ENCODE results near the gene GABBR2. TPM values are rescaled to one million over a fixed set of nuclear protein-coding genes. Genes with fewer than 3 reads are reported as not detected.

Gene GABBR2
- total and polyA plus RNA-seq, 2 of the 8 experiments (the other 6 are each of a cell fraction or from before 2014, with no cell fraction given): 0.50 to 1.2 TPM

GRCh38 chr9:98602839-98603500, 105.8 kb downstream of the GABBR2 start:
- Histone ChIP-seq H3K4me1 (replicated peaks in 1 of 4; ENCODE audit: control insufficient read depth in 3 of 4, insufficient read depth in 4 of 4, low read length in 3 of 4) (no peaks in the 10 kb centered on the region; a peak in 2 of 7 replicates), H3K23ac (ENCODE audit: insufficient read length) (no peak overlapping the region), H3K18ac (ENCODE audit: extremely low read depth, low read length) (no peak overlapping the region), H3K79me1 (ENCODE audit: low read depth, low read length) (no peaks in the 10 kb centered on the region), H2BK20ac (ENCODE audit: low read length) (no peak overlapping the region), H3K14ac (ENCODE audit: insufficient read length) (no peak overlapping the region), H3K9me3 (ENCODE audit: insufficient read depth in 2 of 2, low read depth in 1 of 2, low read length in 1 of 2) (no peaks in the 10 kb centered on the region), H2BK5ac (ENCODE audit: low read depth, low read length) (no peak overlapping the region), H2AFZ (ENCODE audit: low read length) (no peak overlapping the region), H3K4ac (replicated peaks; ENCODE audit: insufficient read length, low read depth, low read length) (no peak overlapping the region), H4K5ac (ENCODE audit: insufficient read length, low read depth, low read length) (no peak overlapping the region), H3K4me3 (ENCODE audit: extremely low read depth in 1 of 4, insufficient read depth in 2 of 4, low read depth in 3 of 4, low read length in 4 of 4) (no peak overlapping the region), H2BK120ac (replicated peaks; ENCODE audit: low read depth, low read length) (no peak overlapping the region), H4K8ac (ENCODE audit: extremely low read depth, insufficient read depth, low read length) (no peak overlapping the region), H3K9ac (replicated peaks in 1 of 4; ENCODE audit: extremely low read depth in 1 of 4, low read depth in 3 of 4, low read length in 3 of 4) (no peak overlapping the region), H3K79me2 (ENCODE audit: control insufficient read depth in 1 of 2, insufficient read depth in 2 of 2, low read length in 2 of 2) (no peaks in the 10 kb centered on the region), H3K4me2 (ENCODE audit: insufficient read depth in 1 of 2, low read depth in 2 of 2, low read length in 2 of 2) (no peak overlapping the region), H3K27me3 (replicated peaks in 1 of 4; ENCODE audit: control insufficient read depth in 3 of 4, extremely low read depth in 1 of 4, insufficient read depth in 3 of 4, low read length in 3 of 4) (no peaks in the 10 kb centered on the region), H2AK5ac (ENCODE audit: low read depth, low read length) (no peak overlapping the region), H4K20me1 (replicated peaks in 1 of 2; ENCODE audit: control insufficient read depth in 1 of 2, insufficient read depth in 2 of 2, low read length in 2 of 2) (no peaks in the 10 kb centered on the region), H2BK12ac (ENCODE audit: low read depth, low read length) (no peak overlapping the region), H3K36me3 (ENCODE audit: control insufficient read depth in 2 of 4, insufficient read depth in 4 of 4, low read length in 3 of 4) (no peaks in the 10 kb centered on the region), H3K56ac (replicated peaks; ENCODE audit: insufficient read length, low read depth, low read length) (no peak overlapping the region), H2BK15ac (ENCODE audit: low read length) (no peak overlapping the region), H4K91ac (replicated peaks; ENCODE audit: insufficient read length, low read length) (no peak overlapping the region), H3K27ac (ENCODE audit: low read depth, low read length) (no peak overlapping the region), H3K23me2 (ENCODE audit: low read depth, low read length) (no peaks in the 10 kb centered on the region)
- ChIA-PET POLR2A (ENCODE audit: partially characterized antibody) (no interaction called here), CTCF (ENCODE audit: partially characterized antibody) (interaction anchor here (0.6 kb wide), 1 partner anchor 39 kb away, joined by 3 read pairs; no protein-coding TSS in a partner anchor)
- 88% methylated on average over 5 of the region's 5 CpGs; no CpG with 5 or more reads in 1 of the 2 experiments for WGBS, 2 experiments (ENCODE audit: extremely low coverage in 1 of 2, insufficient coverage in 1 of 2, insufficient read length in 1 of 2, insufficient replicate concordance in 2 of 2, low coverage in 1 of 2, low lambda C conversion rate in 2 of 2, missing lambda C conversion rate in 1 of 2)
- FAIRE-seq: no peak
- DNase-seq (ENCODE audit: low read depth in 1 of 2, low spot score in 2 of 2): no peak
- TF ChIP-seq YY1 (IDR thresholded peaks at IDR 0.05; ENCODE audit: low read depth, low read length) (no peak), BCL11A (IDR thresholded peaks at IDR 0.05; ENCODE audit: low read depth in 2 of 2, low read length in 2 of 2) (no peak), CREB1 (IDR thresholded peaks at IDR 0.05) (no peak), SUZ12 (IDR thresholded peaks at IDR 0.05; ENCODE audit: low read length) (no peak)
- TF ChIP-seq, protein P1, sequence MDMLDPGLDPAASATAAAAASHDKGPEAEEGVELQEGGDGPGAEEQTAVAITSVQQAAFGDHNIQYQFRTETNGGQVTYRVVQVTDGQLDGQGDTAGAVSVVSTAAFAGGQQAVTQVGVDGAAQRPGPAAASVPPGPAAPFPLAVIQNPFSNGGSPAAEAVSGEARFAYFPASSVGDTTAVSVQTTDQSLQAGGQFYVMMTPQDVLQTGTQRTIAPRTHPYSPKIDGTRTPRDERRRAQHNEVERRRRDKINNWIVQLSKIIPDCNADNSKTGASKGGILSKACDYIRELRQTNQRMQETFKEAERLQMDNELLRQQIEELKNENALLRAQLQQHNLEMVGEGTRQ (IDR thresholded peaks at IDR 0.05; ENCODE audit: low read length): no peak

Data from H1 (cell line).